A549 (cell line): ENCODE data around the gene HOOK2. TPM values are rescaled to one million over a fixed set of nuclear protein-coding genes. Genes with fewer than 3 reads are reported as not detected.

ENCODE experiments used
- ATAC-seq, 2 experiments: fragments of 200-7000 bp in 1 of 2; fragments of >200 bp in 1 of 2; cut with Nextera tagmentation in 1 of 2; cut with Tn5 transposase in 1 of 2; 3 replicates each; pipeline versions ENCODE4 v1.8.0 to v1.9.1; 2018 to 2020; ENCODE audit warnings: mild to moderate bottlenecking in 1 of 2, moderate library complexity in 1 of 2
- CTCF ChIA-PET: fragments of 300-600 bp; sonication (Branson Sonifier 250); formaldehyde crosslinking; extraction: SDS; loops from one replicate; lab custom pipeline; 2021; ENCODE audit warnings: antibody characterized with exemption, inconsistent platforms; lab: Yijun Ruan, JAX
- POLR2A ChIA-PET: fragments of 350-600 bp; formaldehyde crosslinking; extraction: SDS; loops from one replicate; lab custom pipeline; 2021; ENCODE audit warnings: antibody characterized with exemption, inconsistent platforms; lab: Yijun Ruan, JAX
- DNase-seq, 2 experiments: peaks; one replicate each; pipeline versions ENCODE4 v3.0.0 to v3.0.0-alpha.2; 2011 to 2016; ENCODE audit warnings: low read depth in 1 of 2, low spot score in 1 of 2
- FAIRE-seq: peaks from 2 replicates; lab custom pipeline; 2011; peaks lifted over from hg19 to GRCh38; lab: Jason Lieb, UNC
- H3K27ac ChIP-seq, 2 experiments: fragments of >200 bp; sonication (Bioruptor Twin); formaldehyde crosslinking; 3 replicates each; pipeline ENCODE4 v1.5.1; 2016 to 2017
- H3K4me1 ChIP-seq: fragments of >200 bp; sonication (Bioruptor Twin); formaldehyde crosslinking; 3 replicates; pipeline ENCODE4 v1.6.1; 2016
- H3K4me2 ChIP-seq: fragments of >200 bp; sonication (Bioruptor Twin); formaldehyde crosslinking; 3 replicates; pipeline ENCODE4 v1.6.1; 2016
- H3K4me3 ChIP-seq: fragments of >200 bp; sonication (Bioruptor Twin); formaldehyde crosslinking; 3 replicates; pipeline ENCODE4 v1.5.1; 2016
- H3K9me3 ChIP-seq: fragments of >200 bp; sonication (Bioruptor Twin); formaldehyde crosslinking; 3 replicates; pipeline ENCODE4 v1.6.1; 2016
- CBX2 ChIP-seq: fragments of 200-600 bp; sonication (generic); IDR thresholded peaks from 2 replicates; pipeline ENCODE4 v1.6.1; 2016; ENCODE audit warnings: low read depth, mild to moderate bottlenecking, borderline replicate concordance
- CBX8 ChIP-seq: fragments of 200-600 bp; sonication (generic); IDR thresholded peaks from 2 replicates; pipeline ENCODE4 v1.6.1; 2016
- CEBPB ChIP-seq, 2 experiments: fragments of >200 bp in 1 of 2; sonication (Bioruptor Twin) in 1 of 2; formaldehyde crosslinking in 1 of 2; IDR thresholded peaks; 2 replicates each; pipeline ENCODE4 v1.6.1; 2012 to 2016
- CHD2 ChIP-seq: fragments of 150-350 bp; IDR thresholded peaks from 2 replicates; pipeline ENCODE4 v1.6.1; 2014; ENCODE audit warnings: low read length; ENCODE audit not compliant: partially characterized antibody
- EHF ChIP-seq: fragments of 250-450 bp; sonication (Bioruptor Pico); IDR thresholded peaks from 2 replicates; pipeline ENCODE4 v1.5.0; 2020; ENCODE audit warnings: mild to moderate bottlenecking
- EP300 ChIP-seq, 2 experiments: fragments of >200 bp; sonication (Bioruptor Twin); formaldehyde crosslinking; IDR thresholded peaks; 2 replicates in 1 of 2; 3 replicates in 1 of 2; pipeline ENCODE4 v1.6.1; 2016 to 2017
- HEYL ChIP-seq: fragments of 250-450 bp; sonication (Bioruptor Pico); IDR thresholded peaks from 2 replicates; pipeline ENCODE4 v1.8.0; 2021; ENCODE audit warnings: mild to moderate bottlenecking, moderate library complexity
- HOXB13 ChIP-seq: fragments of 250-450 bp; sonication (Bioruptor Pico); IDR thresholded peaks from 2 replicates; pipeline ENCODE4 v1.5.0; 2020; ENCODE audit warnings: low read depth, mild to moderate bottlenecking, moderate library complexity
- MYC ChIP-seq: IDR thresholded peaks from 2 replicates; pipeline ENCODE4 v1.6.1; 2012; ENCODE audit warnings: mild to moderate bottlenecking, inconsistent platforms, low read length, improper control_type of control experiment, borderline replicate concordance
- NPAS2 ChIP-seq: fragments of 250-450 bp; sonication (Bioruptor Pico); IDR thresholded peaks from 2 replicates; pipeline ENCODE4 v1.8.0; 2022; ENCODE audit warnings: mild to moderate bottlenecking, moderate library complexity, borderline replicate concordance
- NR3C1 ChIP-seq: fragments of >200 bp; sonication (Bioruptor Twin); formaldehyde crosslinking; IDR thresholded peaks from 3 replicates; pipeline ENCODE4 v1.6.1; 2017
- POLR2AphosphoS2 ChIP-seq: conservative IDR thresholded peaks from 2 replicates; pipeline ENCODE4 v1.6.1; 2012; ENCODE audit warnings: low read length, improper control_type of control experiment, inconsistent platforms
- RAD21 ChIP-seq, 2 experiments: fragments of >200 bp in 1 of 2; sonication (Bioruptor Twin) in 1 of 2; formaldehyde crosslinking in 1 of 2; IDR thresholded peaks in 1 of 2; conservative IDR thresholded peaks in 1 of 2; 2 replicates in 1 of 2; 3 replicates in 1 of 2; pipeline ENCODE4 v1.6.1; 2012 to 2018; ENCODE audit warnings: inconsistent platforms in 1 of 2
- SREBF2 ChIP-seq: fragments of 450-650 bp; IDR thresholded peaks from 2 replicates; pipeline ENCODE4 v1.6.1; 2014; ENCODE audit warnings: mild to moderate bottlenecking, moderate library complexity
- TP53 ChIP-seq: fragments of 250-450 bp; sonication (Bioruptor Pico); IDR thresholded peaks from 2 replicates; pipeline ENCODE4 v1.5.0; 2021; ENCODE audit warnings: mild to moderate bottlenecking, moderate library complexity
- ZSCAN20 ChIP-seq: fragments of 250-450 bp; sonication (Bioruptor Pico); IDR thresholded peaks from 2 replicates; pipeline ENCODE4 v1.8.0; 2022; ENCODE audit warnings: mild to moderate bottlenecking, moderate library complexity
- WGBS: methylation state at CpG from one replicate; pipeline ENCODE4 v1.1.6; 2017; ENCODE audit errors: missing lambda C conversion rate; 5-methylcytosine and 5-hydroxymethylcytosine counted together
- polyA plus RNA-seq, 4 experiments: library from polyadenylated mRNA; depleted of rRNA in 3 of 4; stranded (reverse); fragments of >200 nt; fragmentation: RNase III in 1 of 4; extraction: RNeasy Plus Mini Kit Qiagen cat#74134 plus additional on column Dnase treatment in 1 of 4; gene quantifications; 2 replicates in 3 of 4; 3 replicates in 1 of 4; pipeline ENCODE4 v1.2.3, GENCODE V29; 2011 to 2017
- TF ChIP-seq, protein P1 (sequence below): fragments of 150-350 bp; IDR thresholded peaks from 2 replicates; pipeline ENCODE4 v1.6.1; 2014; ENCODE audit warnings: low read depth, mild to moderate bottlenecking, low read length
- TF ChIP-seq, protein P2 (sequence below): IDR thresholded peaks from 2 replicates; pipeline ENCODE4 v1.6.1; 2012
- TF ChIP-seq, protein P3 (sequence below): fragments of >200 bp; sonication (Bioruptor Twin); formaldehyde crosslinking; IDR thresholded peaks from 2 replicates; pipeline ENCODE4 v1.6.1; 2016
- TF ChIP-seq, protein P4 (sequence below): fragments of 200-600 bp; sonication (generic); IDR thresholded peaks from 2 replicates; pipeline ENCODE4 v1.6.1; 2016; ENCODE audit warnings: antibody characterized with exemption, mild to moderate bottlenecking, moderate library complexity

Gene HOOK2
- polyA plus RNA-seq, 2 of the 4 experiments (the other 2 are of a cell fraction), result 8.3 to 21.5 TPM

DNA sequence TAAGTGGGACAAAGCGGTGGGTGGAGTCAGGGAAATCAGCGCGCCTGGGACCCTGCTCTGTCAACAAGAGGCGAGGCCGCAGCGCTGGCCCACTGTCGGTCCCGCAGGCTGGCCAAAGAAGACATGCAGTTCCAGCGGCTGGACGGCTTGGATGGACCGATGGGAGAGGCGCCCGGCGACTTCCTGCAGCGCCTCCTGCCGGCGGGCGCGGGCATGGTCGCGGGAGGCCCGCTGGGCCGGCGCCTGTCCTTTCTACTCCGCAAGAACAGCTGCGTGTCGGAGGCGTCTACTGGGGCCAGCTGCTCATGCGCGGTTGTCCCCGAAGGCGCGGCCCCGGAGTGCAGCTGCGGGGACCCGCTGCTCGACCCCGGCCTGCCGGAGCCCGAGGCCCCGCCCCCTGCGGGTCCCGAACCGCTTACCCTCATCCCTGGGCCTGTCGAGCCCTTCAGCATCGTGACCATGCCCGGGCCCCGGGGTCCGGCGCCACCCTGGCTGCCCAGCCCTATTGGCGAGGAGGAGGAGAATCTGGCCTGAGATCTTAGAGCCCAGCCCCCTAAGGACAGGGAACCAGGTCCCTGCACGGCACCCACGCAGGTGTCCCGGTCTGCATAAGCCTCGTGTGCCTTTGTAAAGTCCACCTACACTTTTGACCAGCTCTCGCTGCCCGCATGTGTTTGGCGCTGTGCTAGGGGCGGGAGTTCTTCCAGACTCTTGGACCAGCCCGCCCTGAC, 17.6 kb downstream of the HOOK2 start (continued):
- TF ChIP-seq, protein P1, sequence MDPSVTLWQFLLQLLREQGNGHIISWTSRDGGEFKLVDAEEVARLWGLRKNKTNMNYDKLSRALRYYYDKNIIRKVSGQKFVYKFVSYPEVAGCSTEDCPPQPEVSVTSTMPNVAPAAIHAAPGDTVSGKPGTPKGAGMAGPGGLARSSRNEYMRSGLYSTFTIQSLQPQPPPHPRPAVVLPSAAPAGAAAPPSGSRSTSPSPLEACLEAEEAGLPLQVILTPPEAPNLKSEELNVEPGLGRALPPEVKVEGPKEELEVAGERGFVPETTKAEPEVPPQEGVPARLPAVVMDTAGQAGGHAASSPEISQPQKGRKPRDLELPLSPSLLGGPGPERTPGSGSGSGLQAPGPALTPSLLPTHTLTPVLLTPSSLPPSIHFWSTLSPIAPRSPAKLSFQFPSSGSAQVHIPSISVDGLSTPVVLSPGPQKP, result no peak
- TF ChIP-seq CBX8 (no peak), SREBF2 (no peak), NPAS2 (CRISPR knock-in tag) (no peak), HOXB13 (CRISPR knock-in tag) (no peak), CEBPB (IDR thresholded peaks at IDR 0.05) (no peak), POLR2AphosphoS2 (no peak), EP300 (IDR thresholded peaks at IDR 0.05) (no peak), EHF (CRISPR knock-in tag) (no peak)
- TF ChIP-seq, protein P2, sequence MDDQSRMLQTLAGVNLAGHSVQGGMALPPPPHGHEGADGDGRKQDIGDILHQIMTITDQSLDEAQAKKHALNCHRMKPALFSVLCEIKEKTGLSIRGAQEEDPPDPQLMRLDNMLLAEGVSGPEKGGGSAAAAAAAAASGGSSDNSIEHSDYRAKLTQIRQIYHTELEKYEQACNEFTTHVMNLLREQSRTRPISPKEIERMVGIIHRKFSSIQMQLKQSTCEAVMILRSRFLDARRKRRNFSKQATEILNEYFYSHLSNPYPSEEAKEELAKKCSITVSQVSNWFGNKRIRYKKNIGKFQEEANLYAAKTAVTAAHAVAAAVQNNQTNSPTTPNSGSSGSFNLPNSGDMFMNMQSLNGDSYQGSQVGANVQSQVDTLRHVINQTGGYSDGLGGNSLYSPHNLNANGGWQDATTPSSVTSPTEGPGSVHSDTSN, result no peak
- TF ChIP-seq, protein P3, sequence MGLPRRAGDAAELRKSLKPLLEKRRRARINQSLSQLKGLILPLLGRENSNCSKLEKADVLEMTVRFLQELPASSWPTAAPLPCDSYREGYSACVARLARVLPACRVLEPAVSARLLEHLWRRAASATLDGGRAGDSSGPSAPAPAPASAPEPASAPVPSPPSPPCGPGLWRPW, result no peak
- TF ChIP-seq, protein P4, sequence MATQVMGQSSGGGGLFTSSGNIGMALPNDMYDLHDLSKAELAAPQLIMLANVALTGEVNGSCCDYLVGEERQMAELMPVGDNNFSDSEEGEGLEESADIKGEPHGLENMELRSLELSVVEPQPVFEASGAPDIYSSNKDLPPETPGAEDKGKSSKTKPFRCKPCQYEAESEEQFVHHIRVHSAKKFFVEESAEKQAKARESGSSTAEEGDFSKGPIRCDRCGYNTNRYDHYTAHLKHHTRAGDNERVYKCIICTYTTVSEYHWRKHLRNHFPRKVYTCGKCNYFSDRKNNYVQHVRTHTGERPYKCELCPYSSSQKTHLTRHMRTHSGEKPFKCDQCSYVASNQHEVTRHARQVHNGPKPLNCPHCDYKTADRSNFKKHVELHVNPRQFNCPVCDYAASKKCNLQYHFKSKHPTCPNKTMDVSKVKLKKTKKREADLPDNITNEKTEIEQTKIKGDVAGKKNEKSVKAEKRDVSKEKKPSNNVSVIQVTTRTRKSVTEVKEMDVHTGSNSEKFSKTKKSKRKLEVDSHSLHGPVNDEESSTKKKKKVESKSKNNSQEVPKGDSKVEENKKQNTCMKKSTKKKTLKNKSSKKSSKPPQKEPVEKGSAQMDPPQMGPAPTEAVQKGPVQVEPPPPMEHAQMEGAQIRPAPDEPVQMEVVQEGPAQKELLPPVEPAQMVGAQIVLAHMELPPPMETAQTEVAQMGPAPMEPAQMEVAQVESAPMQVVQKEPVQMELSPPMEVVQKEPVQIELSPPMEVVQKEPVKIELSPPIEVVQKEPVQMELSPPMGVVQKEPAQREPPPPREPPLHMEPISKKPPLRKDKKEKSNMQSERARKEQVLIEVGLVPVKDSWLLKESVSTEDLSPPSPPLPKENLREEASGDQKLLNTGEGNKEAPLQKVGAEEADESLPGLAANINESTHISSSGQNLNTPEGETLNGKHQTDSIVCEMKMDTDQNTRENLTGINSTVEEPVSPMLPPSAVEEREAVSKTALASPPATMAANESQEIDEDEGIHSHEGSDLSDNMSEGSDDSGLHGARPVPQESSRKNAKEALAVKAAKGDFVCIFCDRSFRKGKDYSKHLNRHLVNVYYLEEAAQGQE, result no peak

DNA sequence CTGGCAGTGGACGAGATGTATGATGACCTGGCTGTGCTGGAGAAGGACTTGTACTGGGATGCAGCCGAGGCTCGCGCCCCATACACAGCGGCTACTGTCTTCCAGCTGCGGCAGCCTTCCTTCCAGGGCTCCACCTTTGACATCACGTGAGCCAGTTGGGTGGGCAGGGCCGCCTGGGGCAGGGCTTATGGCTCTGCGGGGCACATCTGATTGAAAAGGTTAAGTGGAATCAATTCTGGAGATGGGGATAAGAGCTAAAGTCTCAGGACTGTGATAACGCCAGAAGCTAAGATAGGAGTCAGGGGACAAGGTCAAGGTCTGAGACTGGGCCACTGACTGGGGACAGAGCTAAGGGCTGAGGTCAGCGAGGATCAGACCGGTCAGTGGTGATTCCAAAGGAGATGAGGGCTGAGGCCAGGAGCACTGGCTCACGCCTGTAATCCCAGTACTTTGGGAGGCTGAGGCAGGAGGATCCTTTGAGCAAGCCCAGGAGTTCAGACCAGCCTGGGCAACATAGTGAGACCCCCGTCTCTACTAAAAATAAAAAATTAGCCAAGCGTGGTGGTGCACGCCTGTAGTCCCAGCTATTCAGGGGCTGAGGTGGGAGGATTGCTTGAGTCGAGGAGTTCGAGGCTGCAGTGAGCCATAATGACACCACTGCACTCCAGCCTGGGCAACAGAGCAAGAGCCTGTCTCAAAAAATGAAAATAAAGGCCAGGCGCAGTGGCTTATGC, 19.0 kb downstream of the HOOK2 start:
- no peak for FAIRE-seq
- TF ChIP-seq HEYL (CRISPR knock-in tag) (no peak), RAD21 (conservative IDR thresholded peaks at IDR 0.05 in 1 of 2, IDR thresholded peaks at IDR 0.05 in 1 of 2) (no peak), EP300 (IDR thresholded peaks at IDR 0.05) (no peak), MYC (no peak), CEBPB (IDR thresholded peaks at IDR 0.05) (no peak), EHF (CRISPR knock-in tag) (no peak), TP53 (CRISPR knock-in tag) (no peak), CHD2 (no peak), NR3C1 (no peak), CBX2 (no peak), ZSCAN20 (no peak)
- TF ChIP-seq, protein P2, result no peak
- Histone ChIP-seq H3K4me1 (0 out of 3 replicates have a peak, but pooled peaks cover 3% of the 10 kb centered on the region), H3K27ac (no peak overlapping the region), H3K4me2 (no peak overlapping the region), H3K4me3 (no peak overlapping the region), H3K9me3 (no peaks in the 10 kb centered on the region)
- ATAC-seq, result no peak
- ChIA-PET POLR2A (no interaction called here), CTCF (interaction anchor here (1.2 to 38.2 kb wide), 7 partner anchors 7 to 107 kb away, joined by 3 to 901 read pairs (median 18); partner anchors contain the start of genes BEST2, GET3, HOOK2 and JUNB)
- DNase-seq, result no peak
- WGBS, result 85% methylated on average over 17 of the region's 19 CpGs
